Colon (tissue), 2 donors: ENCODE measurements around the gene UGT2A2.
"Not testable (repeated sequence)": the region's sequence is repeated elsewhere in the genome, so short reads cannot be mapped to it uniquely, and the experiment has no call there.

ENCODE experiments used
- FAIRE-seq: peaks from 2 replicates; lab custom pipeline; 2012; peaks lifted over from hg19 to GRCh38; lab: Jason Lieb, UNC
- donor health status: control.
- donor health status: control.

The UGT2A2 gene

GRCh38 chr4:69639542-69639941 lies at the start of gene UGT2A2:
Gene UGT2A2 (minus strand): TSS chr4:69639642. CDS start chr4:69639640, 2 bp downstream.
- FAIRE-seq: no peak

- no peak for FAIRE-seq
Observed at GRCh38 chr4:69684804-69685203, 45.4 kb upstream of the UGT2A2 start.

DNA sequence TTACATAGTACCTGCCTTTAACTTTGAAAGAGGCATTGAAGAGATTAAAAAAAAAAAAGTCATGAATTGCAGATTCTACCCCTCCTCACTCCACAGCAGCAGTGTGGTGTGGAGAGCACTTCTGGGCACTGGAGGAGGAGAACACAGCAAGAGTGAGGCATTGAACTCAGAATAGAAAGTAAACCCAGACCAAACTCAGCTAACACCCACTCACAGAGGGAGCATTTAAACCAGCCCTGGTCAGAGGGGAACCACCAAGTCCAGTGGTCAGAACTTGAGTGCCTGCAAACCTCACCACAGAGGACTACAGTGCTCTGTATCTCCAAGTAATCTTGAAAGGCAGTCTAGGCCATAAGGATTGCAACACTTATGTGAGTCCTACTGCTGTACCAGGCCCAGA lies 29.2 kb upstream of the UGT2A2 start:
- FAIRE-seq: no peak

GRCh38 chr4:69664009-69664408 lies 24.6 kb upstream of the UGT2A2 start:
- not testable (repeated sequence) for FAIRE-seq

- not testable (repeated sequence) for FAIRE-seq
Observed at GRCh38 chr4:69661130-69661803, 21.8 kb upstream of the UGT2A2 start.

GRCh38 chr4:69658133-69658532 lies 18.7 kb upstream of the UGT2A2 start:
- no peak for FAIRE-seq

DNA sequence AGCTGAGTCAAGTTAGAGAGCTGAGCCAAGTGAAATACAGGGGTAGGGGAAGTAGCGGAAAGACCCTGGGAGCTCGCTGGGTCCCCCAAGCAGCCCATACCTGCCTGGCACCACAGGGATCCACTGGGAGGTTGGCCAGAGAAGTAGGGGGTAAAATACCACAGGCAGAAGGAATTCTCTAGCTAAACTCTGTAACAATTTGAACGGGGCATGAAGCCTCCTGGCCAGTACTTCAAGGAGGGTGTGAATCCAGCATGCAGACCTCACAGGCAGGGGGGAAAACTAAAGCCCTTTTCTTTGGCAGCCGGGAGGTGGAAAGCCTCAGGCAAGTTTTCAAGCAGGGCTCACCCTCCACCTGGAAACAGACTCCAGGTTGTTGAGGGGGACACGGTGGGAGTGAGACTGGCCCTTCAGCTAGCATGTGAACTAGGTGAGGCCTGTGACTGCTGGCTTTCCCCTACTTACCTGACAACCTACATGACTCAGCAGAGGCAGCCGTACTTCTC lies 17.3 kb upstream of the UGT2A2 start:
- no peak for FAIRE-seq

DNA sequence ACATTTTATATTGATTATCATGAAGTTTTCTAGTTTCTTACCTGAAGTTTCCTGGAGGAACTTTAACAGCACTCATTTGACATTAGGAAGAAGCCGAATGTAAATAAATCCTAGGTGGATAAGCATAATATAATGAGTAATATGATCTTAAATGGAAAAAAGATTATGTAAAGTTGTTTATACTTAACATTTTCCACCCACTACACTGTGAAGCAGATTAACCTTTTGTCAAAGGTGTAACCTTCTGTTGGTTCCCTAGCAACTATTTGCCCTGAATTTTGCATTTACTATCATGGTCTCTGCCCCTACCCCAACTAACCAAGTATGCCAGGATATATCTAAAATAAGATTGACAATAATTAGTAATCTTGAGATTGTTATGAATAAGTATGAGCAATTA lies 13.7 kb upstream of the UGT2A2 start, which contains the start of gene UGT2A1:
UGT2A1 (minus strand) TSS at position 101 of the 400 bp plus-strand sequence. CDS start 5,603 bp downstream, outside the sequence.
- no peak for FAIRE-seq

- FAIRE-seq: no peak
Observed at GRCh38 chr4:69650872-69651271, 11.4 kb upstream of the UGT2A2 start.

- no peak for FAIRE-seq
Observed at GRCh38 chr4:69649629-69650028, 10.2 kb upstream of the UGT2A2 start.

DNA sequence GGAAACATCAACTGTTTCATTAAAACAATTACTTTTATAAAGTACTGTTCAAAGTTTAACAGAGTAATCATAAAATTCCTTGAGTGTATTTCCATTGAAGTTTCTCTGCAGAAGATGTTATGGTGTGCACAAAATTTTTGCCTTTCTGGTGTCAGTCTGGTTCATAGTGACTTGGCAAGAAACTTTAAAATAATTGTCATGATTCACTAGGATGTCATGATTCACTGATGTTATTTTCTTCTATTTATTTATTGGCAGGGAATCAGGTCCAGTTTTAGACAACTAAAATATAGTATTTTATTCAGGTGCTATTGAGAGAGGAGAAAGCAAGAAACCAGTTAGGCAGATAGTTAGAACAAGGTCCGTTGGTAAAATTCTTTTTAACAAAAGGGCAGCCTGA lies 9.8 kb upstream of the UGT2A2 start:
- no peak for FAIRE-seq

DNA sequence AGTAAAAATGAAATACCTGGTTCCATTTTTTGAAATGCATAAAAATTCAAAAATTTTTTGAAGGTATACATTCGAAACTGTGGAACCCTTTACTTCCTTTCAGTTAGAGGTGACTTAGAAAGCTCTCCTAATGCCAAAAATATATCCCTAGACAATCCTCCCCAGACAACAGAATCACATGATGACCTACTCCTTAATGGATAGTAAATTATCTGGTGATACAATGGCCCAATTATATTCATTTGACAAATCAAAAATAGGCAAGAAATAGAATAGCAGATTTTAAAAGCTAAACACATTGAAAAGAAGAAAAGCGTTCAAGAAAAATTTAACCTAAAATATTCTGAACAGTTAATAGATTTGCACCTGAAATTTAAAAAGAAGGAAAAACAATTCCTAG lies 3.5 kb upstream of the UGT2A2 start:
- no peak for FAIRE-seq

GRCh38 chr4:69640289-69640688 lies 847 bp upstream of the UGT2A2 start:
- no peak for FAIRE-seq

GRCh38 chr4:69617083-69617694 lies 22.3 kb downstream of the UGT2A2 start:
- FAIRE-seq: peak; percentile 51

GRCh38 chr4:69610484-69610883 lies 29.0 kb downstream of the UGT2A2 start:
- no peak for FAIRE-seq

- no peak for FAIRE-seq
Observed at GRCh38 chr4:69601065-69601464, 38.4 kb downstream of the UGT2A2 start.

GRCh38 chr4:69600013-69600412 lies 39.4 kb downstream of the UGT2A2 start:
- no peak for FAIRE-seq

GRCh38 chr4:69594382-69594781 lies 45.1 kb downstream of the UGT2A2 start:
- no peak for FAIRE-seq

DNA sequence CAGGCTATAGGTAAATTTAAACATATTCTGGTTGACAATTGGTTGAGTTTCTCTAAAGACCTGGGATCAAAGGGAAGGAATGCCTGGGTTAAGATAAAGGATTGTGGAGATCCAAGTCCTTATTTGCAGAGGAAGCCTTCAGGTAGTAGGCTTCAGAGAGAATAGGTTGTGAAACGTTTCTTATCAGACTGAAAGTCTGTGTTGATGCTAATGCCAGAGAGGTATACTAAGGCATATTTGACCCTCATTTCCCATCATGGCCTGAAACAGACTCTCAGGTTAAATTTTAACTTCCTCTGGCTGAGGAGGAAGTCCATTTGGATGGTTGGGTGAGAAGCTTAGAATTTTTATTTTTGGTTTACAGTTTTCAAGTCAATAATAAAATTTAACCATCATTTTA lies 48.1 kb downstream of the UGT2A2 start:
- FAIRE-seq: no peak

GRCh38 chr4:69589884-69590283 lies 49.6 kb downstream of the UGT2A2 start:
- no peak for FAIRE-seq

- FAIRE-seq: no peak
Observed at GRCh38 chr4:69584135-69584534, 55.3 kb downstream of the UGT2A2 start.

GRCh38 chr4:69583543-69583942 lies 55.9 kb downstream of the UGT2A2 start:
- no peak for FAIRE-seq

- no peak for FAIRE-seq
Observed at GRCh38 chr4:69577245-69577644, 62.2 kb downstream of the UGT2A2 start.
